AG09309 (cell line): ENCODE data around the gene SALL1.

ENCODE experiments used
- DNase-seq: peaks from one replicate; pipeline ENCODE4 v3.0.0-alpha.2; 2010; ENCODE audit warnings: low read depth
- H3K4me3 ChIP-seq: 2 replicates; pipeline ENCODE4 v1.5.1; 2011; ENCODE audit warnings: mild to moderate bottlenecking, low read depth, low read length, moderate library complexity; ENCODE audit not compliant: control insufficient read depth
- TF ChIP-seq, protein P1 (sequence below): IDR thresholded peaks from 2 replicates; pipeline ENCODE4 v1.5.1; 2011; ENCODE audit warnings: mild to moderate bottlenecking, low read depth, low read length, inconsistent platforms; ENCODE audit not compliant: insufficient read depth, control insufficient read depth; ENCODE audit errors: missing control alignments

SALL1 gene

DNA sequence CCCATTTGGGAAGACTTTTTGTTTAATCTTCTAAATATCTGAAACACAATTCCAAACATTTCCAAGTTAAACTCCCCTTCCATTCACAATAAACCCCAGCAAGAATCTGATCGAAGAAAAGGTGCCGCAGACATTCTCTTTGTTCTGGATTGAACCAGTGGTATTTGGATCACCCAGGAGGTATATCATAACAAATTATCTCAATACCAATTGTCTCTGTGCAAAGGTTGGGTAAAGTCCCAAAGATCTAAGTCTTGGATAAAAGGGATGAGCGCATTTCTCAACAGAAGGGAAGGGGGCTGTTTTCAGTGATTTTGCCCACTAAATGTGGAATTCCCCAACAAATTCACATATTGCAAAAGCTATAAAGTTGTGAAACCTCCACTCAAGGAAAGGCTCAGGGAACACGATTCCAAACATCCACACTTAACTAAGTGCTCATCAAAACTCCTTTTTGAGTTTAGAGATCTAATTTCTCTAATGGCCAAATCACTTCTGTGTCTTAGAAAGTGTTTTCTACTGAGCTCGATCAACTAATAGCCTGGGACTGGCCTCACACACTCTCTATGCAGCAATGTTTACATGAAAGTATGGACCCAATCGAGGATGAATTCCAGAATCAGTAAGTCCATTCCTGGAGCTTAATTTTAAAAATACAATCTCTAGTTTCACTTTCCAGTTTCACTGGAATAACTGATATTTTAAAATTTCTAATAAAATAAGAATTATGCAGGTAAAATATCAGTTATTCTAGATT, 30.9 kb downstream of the SALL1 start:
- H3K4me3 ChIP-seq, result no peak overlapping the region
- TF ChIP-seq, protein P1, sequence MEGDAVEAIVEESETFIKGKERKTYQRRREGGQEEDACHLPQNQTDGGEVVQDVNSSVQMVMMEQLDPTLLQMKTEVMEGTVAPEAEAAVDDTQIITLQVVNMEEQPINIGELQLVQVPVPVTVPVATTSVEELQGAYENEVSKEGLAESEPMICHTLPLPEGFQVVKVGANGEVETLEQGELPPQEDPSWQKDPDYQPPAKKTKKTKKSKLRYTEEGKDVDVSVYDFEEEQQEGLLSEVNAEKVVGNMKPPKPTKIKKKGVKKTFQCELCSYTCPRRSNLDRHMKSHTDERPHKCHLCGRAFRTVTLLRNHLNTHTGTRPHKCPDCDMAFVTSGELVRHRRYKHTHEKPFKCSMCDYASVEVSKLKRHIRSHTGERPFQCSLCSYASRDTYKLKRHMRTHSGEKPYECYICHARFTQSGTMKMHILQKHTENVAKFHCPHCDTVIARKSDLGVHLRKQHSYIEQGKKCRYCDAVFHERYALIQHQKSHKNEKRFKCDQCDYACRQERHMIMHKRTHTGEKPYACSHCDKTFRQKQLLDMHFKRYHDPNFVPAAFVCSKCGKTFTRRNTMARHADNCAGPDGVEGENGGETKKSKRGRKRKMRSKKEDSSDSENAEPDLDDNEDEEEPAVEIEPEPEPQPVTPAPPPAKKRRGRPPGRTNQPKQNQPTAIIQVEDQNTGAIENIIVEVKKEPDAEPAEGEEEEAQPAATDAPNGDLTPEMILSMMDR, result no peak
- DNase-seq, result no peak

DNA sequence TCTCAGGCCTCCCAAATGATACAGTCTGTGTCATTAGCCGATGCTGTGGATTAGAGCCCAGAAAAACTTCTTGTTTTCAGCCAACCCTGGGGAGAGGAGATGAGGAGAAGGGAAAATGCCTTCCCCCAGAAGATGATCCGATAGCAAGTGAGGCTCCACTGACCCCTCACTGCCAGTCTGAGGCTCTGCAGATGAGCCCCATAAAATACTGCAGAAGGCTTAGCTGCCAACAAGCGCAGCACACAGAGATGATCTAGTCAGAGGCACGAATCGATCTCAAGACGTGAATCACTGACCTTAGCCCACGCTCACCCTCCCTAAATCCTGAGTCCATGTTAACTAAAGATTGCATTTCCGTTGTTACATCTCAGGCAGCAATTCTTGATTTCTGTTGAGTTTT, 31.5 kb downstream of the SALL1 start:
- TF ChIP-seq, protein P1, result no peak
- peak; percentile 7 for DNase-seq
- H3K4me3 ChIP-seq, result no peak overlapping the region

DNA sequence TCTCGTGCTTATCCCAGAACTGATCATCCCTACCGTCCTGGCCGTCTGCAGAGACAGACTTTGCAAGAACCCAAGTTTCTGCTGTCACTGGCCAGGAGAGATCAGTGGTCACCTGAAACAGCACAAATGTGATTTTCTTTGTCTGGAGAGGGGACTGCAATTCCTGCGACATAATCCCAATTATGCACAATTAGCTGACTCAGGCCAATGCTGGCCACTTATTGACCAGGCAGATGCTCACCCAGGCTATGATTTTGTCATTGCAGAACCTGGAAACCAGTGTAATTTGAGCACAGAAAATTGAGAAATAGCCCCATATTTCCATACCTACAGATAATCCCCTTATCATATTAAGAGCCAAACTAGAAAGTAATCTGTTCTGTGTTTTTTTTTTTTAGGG, 34.7 kb downstream of the SALL1 start:
- DNase-seq, result no peak
- TF ChIP-seq, protein P1, result no peak
- H3K4me3 ChIP-seq, result no peak overlapping the region

DNA sequence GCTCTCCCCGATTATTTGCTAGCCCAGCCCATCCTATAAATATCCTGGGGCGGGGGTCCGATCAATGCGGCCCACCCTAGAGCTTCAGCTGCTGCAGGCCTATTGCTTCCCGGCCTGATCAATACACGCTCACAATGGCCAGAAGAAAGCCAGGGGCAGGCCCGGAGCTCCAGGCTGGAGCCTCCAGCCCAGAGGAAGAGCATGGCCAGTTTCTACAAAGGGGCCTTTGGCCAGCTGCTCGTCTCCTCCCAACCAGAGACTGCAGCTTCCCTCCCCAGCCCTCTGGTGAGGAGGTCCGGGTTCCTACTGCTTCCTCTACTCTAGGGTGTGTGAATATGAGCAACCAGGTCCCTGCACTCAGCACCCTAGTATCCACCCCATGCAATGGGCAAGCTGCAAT, 36.7 kb downstream of the SALL1 start:
- TF ChIP-seq, protein P1, result no peak
- no peak overlapping the region for H3K4me3 ChIP-seq
- no peak for DNase-seq

DNA sequence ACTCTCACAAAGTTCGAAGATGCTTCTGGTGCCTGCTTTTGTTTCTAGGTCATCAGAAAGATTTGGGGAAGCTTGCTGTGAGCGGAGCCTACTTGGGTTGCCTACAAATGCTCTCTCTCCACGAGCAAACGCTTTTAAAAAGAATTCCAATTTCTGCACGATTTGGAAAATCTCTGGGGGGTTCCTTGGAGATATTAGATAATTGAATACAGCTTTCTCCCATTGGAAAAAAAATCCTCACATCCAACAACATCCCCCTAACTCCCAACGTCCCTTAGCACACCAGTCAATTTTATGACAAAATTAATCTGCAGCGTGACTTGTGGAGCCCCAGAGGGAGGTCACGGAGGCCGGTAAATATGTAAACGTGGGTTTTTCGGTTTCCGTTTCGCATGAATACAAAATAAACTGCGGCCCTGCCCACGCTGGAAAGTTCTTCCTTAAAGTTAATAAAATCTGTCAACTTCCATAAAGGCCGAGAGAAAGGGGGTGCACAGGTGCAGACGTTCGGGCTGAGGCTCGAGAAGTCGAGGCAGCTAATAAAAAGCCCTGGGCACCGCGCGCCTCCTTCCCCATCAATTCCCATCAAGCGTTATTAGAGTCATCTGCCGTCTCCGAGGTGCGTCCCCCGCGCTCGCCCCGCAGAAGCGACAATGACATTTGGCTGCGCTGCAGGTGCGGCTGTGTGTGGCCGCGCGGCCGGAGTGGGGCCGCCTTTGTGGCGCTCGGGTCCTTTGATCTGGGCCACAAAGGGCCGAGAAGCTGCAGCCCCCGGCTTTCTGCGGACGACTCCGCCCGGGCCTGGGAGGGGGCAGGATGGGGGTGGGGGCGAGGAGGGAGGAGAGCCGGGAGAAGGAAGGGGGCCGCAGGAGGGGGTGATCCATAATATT, 37.6 kb downstream of the SALL1 start:
- no peak overlapping the region for H3K4me3 ChIP-seq
- TF ChIP-seq, protein P1, result no peak
- no peak for DNase-seq

DNA sequence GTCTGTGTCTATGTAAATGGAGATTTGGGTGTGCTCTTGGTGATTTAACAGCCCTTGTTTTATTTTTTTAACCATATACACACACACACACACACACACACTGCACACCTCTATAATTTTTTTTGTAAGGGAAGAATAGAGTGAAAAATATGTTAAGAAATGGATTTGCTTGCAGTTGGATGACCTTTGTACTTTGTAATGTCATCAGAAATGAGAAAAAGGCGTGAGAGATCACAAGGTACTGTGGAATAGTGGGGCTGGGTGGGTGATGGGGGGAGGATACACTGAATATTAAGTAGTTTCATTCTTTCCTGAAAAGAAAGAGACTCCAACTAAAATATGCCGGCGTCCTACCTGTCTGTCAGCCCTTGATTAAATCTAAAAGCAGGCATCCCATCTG, 38.7 kb downstream of the SALL1 start:
- H3K4me3 ChIP-seq, result no peak overlapping the region
- DNase-seq, result no peak
- TF ChIP-seq, protein P1, result no peak
